GM19372 (cell line): ENCODE results near the gene OR10G8.
"Not testable (repeated sequence)": the region's sequence is repeated elsewhere in the genome, so short reads cannot be mapped to it uniquely, and the experiment has no call there.

Source experiments
- ATAC-seq: cut with Tn5 transposase; IDR thresholded peaks from one replicate; pipeline ENCODE4 v1.9.1; 2021; ENCODE audit warnings: mild to moderate bottlenecking, low read depth, moderate library complexity; ENCODE audit not compliant: unreplicated experiment

The OR10G8 gene, protein sequence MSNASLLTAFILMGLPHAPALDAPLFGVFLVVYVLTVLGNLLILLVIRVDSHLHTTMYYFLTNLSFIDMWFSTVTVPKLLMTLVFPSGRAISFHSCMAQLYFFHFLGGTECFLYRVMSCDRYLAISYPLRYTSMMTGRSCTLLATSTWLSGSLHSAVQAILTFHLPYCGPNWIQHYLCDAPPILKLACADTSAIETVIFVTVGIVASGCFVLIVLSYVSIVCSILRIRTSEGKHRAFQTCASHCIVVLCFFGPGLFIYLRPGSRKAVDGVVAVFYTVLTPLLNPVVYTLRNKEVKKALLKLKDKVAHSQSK

GRCh38 chr11:124026498-124026897, at the start of gene OR10G8:
TSS of gene OR10G8 (plus strand) at chr11:124026798. CDS start at chr11:124029623, 2,825 bp downstream.
- ATAC-seq: no peak

GRCh38 chr11:123977731-123978347, 48.8 kb upstream of the OR10G8 start, which contains the start of gene OR10S1:
TSS of gene OR10S1 (minus strand) at chr11:123977781. CDS start at chr11:123977664, 117 bp downstream.
- ATAC-seq: no peak

- no peak for ATAC-seq
Observed at GRCh38 chr11:123979311-123979710, 47.3 kb upstream of the OR10G8 start.

DNA sequence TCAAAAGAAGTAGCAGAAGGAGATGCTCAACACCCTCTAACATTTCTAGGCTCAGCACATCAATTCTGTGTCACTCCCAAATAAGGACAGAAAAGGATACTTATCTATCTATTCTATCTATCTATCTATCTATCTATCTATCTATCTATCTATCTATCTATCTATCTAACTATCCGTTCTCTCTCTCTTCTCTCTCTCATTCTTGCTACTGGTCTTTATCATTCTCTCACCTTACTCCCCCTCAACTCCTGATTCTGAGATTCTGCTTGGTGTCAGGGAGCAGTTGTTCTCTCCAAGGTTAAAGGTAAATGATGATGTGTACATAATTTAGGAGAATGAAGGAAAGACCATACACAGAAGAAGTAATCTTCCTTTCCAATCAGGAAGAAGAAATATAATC, 31.5 kb upstream of the OR10G8 start, which contains the start of gene OR10G6:
Gene OR10G6, minus strand, starts transcription at position 43 of the 400 bp plus-strand sequence. Its CDS starts 0 bp downstream, at position 43.
- ATAC-seq: no peak

GRCh38 chr11:124012697-124013096, 13.9 kb upstream of the OR10G8 start, which contains the start of gene OR10G4:
TSS of gene OR10G4 (plus strand) at chr11:124012997. CDS start at chr11:124015575, 2,578 bp downstream.
- no peak for ATAC-seq

DNA sequence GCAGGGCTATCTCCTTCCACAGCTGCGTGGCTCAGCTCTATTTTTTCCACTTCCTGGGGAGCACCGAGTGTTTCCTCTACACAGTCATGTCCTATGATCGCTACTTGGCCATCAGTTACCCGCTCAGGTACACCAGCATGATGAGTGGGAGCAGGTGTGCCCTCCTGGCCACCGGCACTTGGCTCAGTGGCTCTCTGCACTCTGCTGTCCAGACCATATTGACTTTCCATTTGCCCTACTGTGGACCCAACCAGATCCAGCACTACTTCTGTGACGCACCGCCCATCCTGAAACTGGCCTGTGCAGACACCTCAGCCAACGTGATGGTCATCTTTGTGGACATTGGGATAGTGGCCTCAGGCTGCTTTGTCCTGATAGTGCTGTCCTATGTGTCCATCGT, 10.8 kb upstream of the OR10G8 start:
- not testable (repeated sequence) for ATAC-seq

DNA sequence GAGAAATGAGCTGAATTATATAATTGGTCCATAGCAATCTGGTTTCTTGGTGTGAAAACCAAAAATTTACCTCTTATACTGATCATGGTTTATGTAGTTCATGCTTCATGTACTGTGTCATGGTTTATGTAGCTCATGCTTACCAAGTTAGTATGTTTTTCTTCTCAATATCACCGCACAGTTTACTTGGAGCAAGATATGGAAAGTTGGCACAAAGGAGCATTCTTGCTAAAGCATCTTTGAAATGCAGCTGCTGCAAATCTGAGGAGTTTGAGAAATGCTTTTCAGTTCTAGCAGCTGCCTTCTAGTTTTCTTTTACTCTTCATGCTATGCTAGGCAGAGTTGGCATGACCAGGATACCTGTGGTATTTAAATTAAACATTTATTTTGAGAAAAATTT, 10.1 kb downstream of the OR10G8 start:
- no peak for ATAC-seq

GRCh38 chr11:124039557-124039956, 13.0 kb downstream of the OR10G8 start:
- ATAC-seq: no peak

DNA sequence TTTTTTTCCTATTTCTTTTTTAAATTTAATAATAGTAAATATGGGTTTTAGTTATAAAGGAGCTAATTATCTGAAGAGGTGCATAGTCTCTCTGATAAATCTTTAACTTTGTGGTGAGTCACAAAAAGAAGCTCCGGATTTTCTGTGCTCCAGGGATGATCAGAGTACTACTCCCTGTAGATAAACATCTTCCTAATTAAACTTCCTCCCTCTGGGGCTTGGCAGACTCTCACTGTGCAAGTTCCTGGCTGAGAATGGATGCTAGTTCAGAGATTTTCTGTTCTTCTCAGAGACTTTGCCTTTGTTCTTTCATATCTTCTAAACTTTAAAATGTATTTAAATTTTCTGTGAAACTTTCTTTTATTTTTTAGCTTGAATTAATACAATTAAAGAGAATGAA, 14.7 kb downstream of the OR10G8 start, which contains the start of gene OR10G7:
Gene OR10G7, minus strand, starts transcription at position 72 of the 400 bp plus-strand sequence. CDS start 2,324 bp downstream, outside the sequence.
- ATAC-seq: no peak

GRCh38 chr11:124043420-124043819, 16.8 kb downstream of the OR10G8 start:
- ATAC-seq: no peak

DNA sequence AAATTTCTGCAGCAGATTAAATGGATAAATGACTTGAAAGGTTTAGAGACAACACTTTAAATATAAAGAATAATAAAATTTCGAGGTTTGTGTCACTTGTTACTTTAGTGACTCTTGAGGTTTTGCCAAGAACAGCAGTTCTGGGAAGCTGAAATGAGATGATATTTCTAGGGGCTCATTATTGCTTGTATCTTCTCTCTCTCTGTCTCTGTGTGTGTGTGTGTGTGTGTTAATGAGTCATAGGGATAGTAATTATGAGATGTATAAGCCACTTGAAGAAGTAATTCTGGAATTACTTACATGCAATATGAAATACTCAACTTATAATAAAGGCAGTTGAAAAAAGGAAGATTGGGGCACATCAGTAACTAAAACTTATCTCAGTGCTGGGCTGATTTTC, 24.1 kb downstream of the OR10G8 start:
- no peak for ATAC-seq

- no peak for ATAC-seq
Observed at GRCh38 chr11:124052966-124053365, 26.4 kb downstream of the OR10G8 start.

- no peak for ATAC-seq
Observed at GRCh38 chr11:124068601-124069110, 42.1 kb downstream of the OR10G8 start.

GRCh38 chr11:124069429-124070401, 43.1 kb downstream of the OR10G8 start:
- ATAC-seq: peak; percentile 74

GRCh38 chr11:124070915-124071622, 44.5 kb downstream of the OR10G8 start:
- ATAC-seq: peak; percentile 72

GRCh38 chr11:124071623-124071948, 45.0 kb downstream of the OR10G8 start:
- no peak for ATAC-seq

DNA sequence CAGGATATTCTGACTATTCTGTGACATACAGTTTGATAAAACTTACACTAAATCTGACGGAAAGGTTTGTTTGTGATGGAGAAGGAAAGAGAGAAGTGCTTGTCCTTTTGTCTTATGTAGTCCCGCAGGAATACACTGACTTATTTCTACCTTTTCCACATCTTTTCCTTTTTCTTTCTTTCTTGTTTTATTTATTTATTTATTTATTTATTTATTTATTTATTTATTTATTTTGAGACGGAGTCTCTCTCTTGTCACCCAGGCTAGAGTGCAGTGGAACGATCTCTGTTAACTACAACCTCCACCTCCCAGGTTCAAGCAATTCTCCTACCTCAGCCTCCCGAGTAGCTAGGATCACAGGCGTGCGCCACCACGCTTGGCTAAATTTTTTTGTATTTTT, 45.5 kb downstream of the OR10G8 start:
- no peak for ATAC-seq

DNA sequence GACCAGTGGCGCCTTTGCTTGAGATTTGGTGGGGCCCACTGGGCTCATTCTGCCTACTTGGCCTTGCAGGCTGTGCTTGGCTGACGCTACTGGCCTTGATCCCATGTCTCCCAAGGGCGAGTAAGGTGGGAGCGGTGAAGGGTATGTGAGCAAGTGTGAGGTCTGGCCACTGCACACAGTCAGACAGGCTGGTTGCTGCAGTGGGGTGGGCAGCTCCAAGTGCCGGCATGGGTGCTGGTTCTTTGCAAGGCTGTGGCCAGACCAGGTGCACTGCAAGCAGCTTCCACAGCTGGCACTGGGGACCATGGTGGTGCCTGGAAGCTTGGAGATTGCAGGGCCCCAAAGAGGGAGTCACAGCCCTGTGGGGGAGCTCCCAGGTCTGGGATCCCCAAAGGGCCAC, 48.0 kb downstream of the OR10G8 start:
- ATAC-seq: no peak

- no peak for ATAC-seq
Observed at GRCh38 chr11:124075492-124075840, 48.9 kb downstream of the OR10G8 start.
